Hippocampal formation (tissue), 2 donors: ENCODE data around the gene CTNNB1.

Source experiments
- DNase-seq, 2 donors: peaks; one replicate each; lab custom pipeline; 2025; lab: John Stamatoyannopoulos, UW

The CTNNB1 gene

GRCh38 chr3:41219424-41219823 is 20.1 kb downstream of the CTNNB1 start:
- DNase-seq = no peak

- no peak for DNase-seq
These were observed 21.8 kb downstream of the CTNNB1 start for GRCh38 chr3:41220906-41221677.

GRCh38 chr3:41222012-41222411 is 22.7 kb downstream of the CTNNB1 start:
- no peak for DNase-seq

- no peak for DNase-seq
These were observed 23.2 kb downstream of the CTNNB1 start for GRCh38 chr3:41222501-41222900.

GRCh38 chr3:41223078-41223477 is 23.8 kb downstream of the CTNNB1 start:
- no peak for DNase-seq

GRCh38 chr3:41223691-41224090 is 24.4 kb downstream of the CTNNB1 start:
- no peak for DNase-seq

- no peak for DNase-seq
These were observed 25.0 kb downstream of the CTNNB1 start for GRCh38 chr3:41224120-41224806.

GRCh38 chr3:41234823-41235721 is 35.8 kb downstream of the CTNNB1 start:
- peak in 1 of 2 donors; percentile 40 for DNase-seq

- no peak for DNase-seq
These were observed 36.9 kb downstream of the CTNNB1 start for GRCh38 chr3:41236228-41236627.

- DNase-seq = no peak
These were observed 38.6 kb downstream of the CTNNB1 start for GRCh38 chr3:41237907-41238306.

GRCh38 chr3:41239587-41239986 is 40.3 kb downstream of the CTNNB1 start:
- DNase-seq = no peak

- no peak for DNase-seq
These were observed 41.9 kb downstream of the CTNNB1 start for GRCh38 chr3:41241161-41241560.

GRCh38 chr3:41241800-41242571 is 42.7 kb downstream of the CTNNB1 start:
- no peak for DNase-seq

- no peak for DNase-seq
These were observed 43.9 kb downstream of the CTNNB1 start for GRCh38 chr3:41243183-41243582.

- no peak for DNase-seq
These were observed 45.5 kb downstream of the CTNNB1 start for GRCh38 chr3:41244620-41245336.

- peak; percentile 14 to 16 for DNase-seq
These were observed 48.0 kb downstream of the CTNNB1 start for GRCh38 chr3:41247055-41248004.

GRCh38 chr3:41248525-41248924 is 49.2 kb downstream of the CTNNB1 start:
- DNase-seq = no peak

GRCh38 chr3:41249318-41249717 is 50.0 kb downstream of the CTNNB1 start:
- DNase-seq = no peak

GRCh38 chr3:41250825-41251224 is 51.5 kb downstream of the CTNNB1 start:
- DNase-seq = no peak

- DNase-seq = no peak
These were observed 52.3 kb downstream of the CTNNB1 start for GRCh38 chr3:41251593-41251992.
